HepG2 (cell line): ENCODE measurements around the gene CD83. TPM values are rescaled to one million over a fixed set of nuclear protein-coding genes. Genes with fewer than 3 reads are reported as not detected.

Source experiments
- ATF7-NPFF ChIP-seq: sonication (generic); formaldehyde crosslinking; IDR thresholded peaks from 2 replicates; pipeline ENCODE4 v1.8.1; 2023; ENCODE audit warnings: mild to moderate bottlenecking, low read depth, missing genetic modification reagents, moderate library complexity
- GFI1 ChIP-seq: sonication (generic); formaldehyde crosslinking; IDR thresholded peaks from 2 replicates; pipeline ENCODE4 v1.5.0; 2020; ENCODE audit warnings: missing genetic modification reagents, mild to moderate bottlenecking, borderline replicate concordance
- GLI4 ChIP-seq: sonication (generic); formaldehyde crosslinking; IDR thresholded peaks from 2 replicates; pipeline ENCODE4 v1.5.1; 2020; ENCODE audit warnings: missing genetic modification reagents, mild to moderate bottlenecking, moderate library complexity, borderline replicate concordance
- HCFC1 ChIP-seq: fragments of 150-350 bp; IDR thresholded peaks from 2 replicates; pipeline ENCODE4 v1.6.1; 2014; ENCODE audit warnings: low read depth, low read length
- HNRNPH1 ChIP-seq: fragments of 200-400 bp; formaldehyde crosslinking; optimal IDR thresholded peaks from 2 replicates; pipeline ENCODE3; 2017; ENCODE audit warnings: mild to moderate bottlenecking, low read depth, low read length
- KMT2A ChIP-seq: sonication (generic); formaldehyde crosslinking; IDR thresholded peaks from 2 replicates; pipeline ENCODE4 v1.4.0; 2020; ENCODE audit warnings: missing genetic modification reagents
- PRDM15 ChIP-seq: sonication (generic); formaldehyde crosslinking; IDR thresholded peaks from 2 replicates; pipeline ENCODE4 v1.4.0; 2020; ENCODE audit warnings: missing genetic modification reagents
- SIN3A ChIP-seq: IDR thresholded peaks from 2 replicates; pipeline ENCODE4 v1.6.1; 2011; ENCODE audit warnings: low read depth, mild to moderate bottlenecking, control low read depth, low read length, borderline replicate concordance
- ZMYM3 ChIP-seq: sonication (generic); formaldehyde crosslinking; IDR thresholded peaks from 2 replicates; pipeline ENCODE4 v1.5.1; 2020; ENCODE audit warnings: mild to moderate bottlenecking, missing genetic modification reagents
- ZNF251 ChIP-seq: sonication (generic); formaldehyde crosslinking; IDR thresholded peaks from 2 replicates; pipeline ENCODE4 v1.9.0; 2021; ENCODE audit warnings: mild to moderate bottlenecking, missing genetic modification reagents
- ZNF318 ChIP-seq: sonication (generic); formaldehyde crosslinking; IDR thresholded peaks from 2 replicates; pipeline ENCODE4 v1.4.0; 2020; ENCODE audit warnings: mild to moderate bottlenecking, missing genetic modification reagents
- ZNF510 ChIP-seq: sonication (generic); formaldehyde crosslinking; IDR thresholded peaks from 2 replicates; pipeline ENCODE4 v1.4.0; 2020; ENCODE audit warnings: low read depth, mild to moderate bottlenecking, missing genetic modification reagents
- ZNF589 ChIP-seq: sonication (generic); formaldehyde crosslinking; conservative IDR thresholded peaks from 2 replicates; pipeline ENCODE4 v1.8.0; 2022; ENCODE audit warnings: mild to moderate bottlenecking, moderate library complexity, missing genetic modification reagents
- ZNF841 ChIP-seq: sonication (generic); formaldehyde crosslinking; IDR thresholded peaks from 2 replicates; pipeline ENCODE4 v1.8.1; 2023; ENCODE audit warnings: missing genetic modification reagents, borderline replicate concordance
- polyA plus RNA-seq, 8 experiments: library from polyadenylated mRNA; depleted of rRNA in 3 of 8; stranded (reverse) in 7 of 8; unstranded in 1 of 8; fragments of >200 nt; fragmentation: Illumina TruSeq in 4 of 8; extraction: Trizol in 4 of 8; gene quantifications; 2 replicates each; pipeline versions ENCODE4 v1.2.1 to v1.2.3, GENCODE V29; 2011 to 2016; ENCODE audit warnings: low read depth in 4 of 8, missing spikeins in 1 of 8, mixed read lengths in 1 of 8; ENCODE audit not compliant: insufficient read depth in 1 of 8
- total RNA-seq, 5 experiments: library from RNA; depleted of rRNA; stranded (reverse); fragments of >200 nt; fragmentation: Illumina TruSeq; extraction: Trizol; gene quantifications; 2 replicates each; pipeline ENCODE4 v1.2.3, GENCODE V29; 2016; ENCODE audit warnings: low read depth in 1 of 5
- TF ChIP-seq, protein P1 (sequence below): sonication (generic); formaldehyde crosslinking; IDR thresholded peaks from 2 replicates; pipeline ENCODE4 v1.5.1; 2020; ENCODE audit warnings: missing genetic modification reagents, mild to moderate bottlenecking, borderline replicate concordance

Gene CD83
- total and polyA plus RNA-seq, 2 of the 13 experiments (the other 11 are each of a cell fraction or from before 2014, with no cell fraction given) = 0.46 to 2.3 TPM

DNA sequence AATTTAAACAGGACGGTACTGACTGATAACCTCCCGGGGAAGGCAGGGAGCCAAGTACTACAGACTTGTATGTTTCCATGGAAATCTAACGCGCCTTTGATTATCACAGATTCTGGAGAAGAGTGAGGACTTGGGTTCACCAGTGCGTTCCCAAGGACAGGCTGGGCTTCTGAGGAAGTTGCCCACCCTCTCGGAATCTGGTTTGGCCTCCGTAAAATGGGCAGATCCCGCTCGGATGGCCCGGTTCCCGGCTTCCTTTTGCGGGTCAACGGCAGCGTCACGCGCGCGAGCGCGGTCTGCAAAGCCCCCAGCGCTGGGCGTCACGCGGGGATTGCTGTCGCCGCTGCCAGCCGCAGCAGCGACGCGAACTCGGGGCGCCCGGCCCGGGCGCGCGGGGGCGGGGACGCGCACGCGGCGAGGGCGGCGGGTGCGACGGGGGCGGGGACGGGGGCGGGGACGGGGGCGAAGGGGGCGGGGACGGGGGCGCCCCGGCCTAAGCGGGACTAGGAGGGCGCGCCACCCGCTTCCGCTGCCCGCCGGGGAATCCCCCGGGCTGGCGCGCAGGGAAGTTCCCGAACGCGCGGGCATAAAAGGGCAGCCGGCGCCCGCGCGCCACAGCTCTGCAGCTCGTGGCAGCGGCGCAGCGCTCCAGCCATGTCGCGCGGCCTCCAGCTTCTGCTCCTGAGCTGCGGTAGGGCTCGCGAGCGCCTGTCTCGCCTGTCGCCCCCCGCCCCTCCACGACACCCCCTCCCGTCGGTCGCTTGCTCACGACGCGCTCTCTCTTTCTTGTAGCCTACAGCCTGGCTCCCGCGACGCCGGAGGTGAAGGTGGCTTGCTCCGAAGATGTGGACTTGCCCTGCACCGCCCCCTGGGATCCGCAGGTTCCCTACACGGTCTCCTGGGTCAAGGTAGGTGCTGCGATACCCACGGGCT, at the start of gene CD83 (continued):
- TF ChIP-seq PRDM15 (CRISPR knock-in tag) = no peak
- no peak for TF ChIP-seq ZNF318 (CRISPR knock-in tag)
- peak; percentile 23; the same call in 1 of the 2 replicates for TF ChIP-seq ATF7-NPFF
- no peak for TF ChIP-seq ZNF841 (CRISPR knock-in tag)
- peak; percentile 42; the same call in 1 of the 2 replicates for TF ChIP-seq KMT2A (CRISPR knock-in tag)
- no peak for TF ChIP-seq ZNF510 (CRISPR knock-in tag)
- 0 out of 2 replicates have a peak, but pooled peaks have one; percentile 45 for TF ChIP-seq ZNF589
- no peak for TF ChIP-seq HNRNPH1
- TF ChIP-seq ZNF251 (CRISPR knock-in tag) = no peak
- TF ChIP-seq, protein P1, sequence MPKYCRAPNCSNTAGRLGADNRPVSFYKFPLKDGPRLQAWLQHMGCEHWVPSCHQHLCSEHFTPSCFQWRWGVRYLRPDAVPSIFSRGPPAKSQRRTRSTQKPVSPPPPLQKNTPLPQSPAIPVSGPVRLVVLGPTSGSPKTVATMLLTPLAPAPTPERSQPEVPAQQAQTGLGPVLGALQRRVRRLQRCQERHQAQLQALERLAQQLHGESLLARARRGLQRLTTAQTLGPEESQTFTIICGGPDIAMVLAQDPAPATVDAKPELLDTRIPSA (CRISPR knock-in tag) = 0 out of 2 replicates have a peak, but pooled peaks have one; percentile 52
- TF ChIP-seq ZMYM3 = peak; percentile 80
- no peak for TF ChIP-seq HCFC1
- 0 out of 2 replicates have a peak, but pooled peaks have one; percentile 31 for TF ChIP-seq GLI4 (CRISPR knock-in tag)
- TF ChIP-seq GFI1 (CRISPR knock-in tag) = no peak
- 0 out of 2 replicates have a peak, but pooled peaks have one; percentile 12 for TF ChIP-seq SIN3A
